PC-3 (cell line): ENCODE data around the gene TRDMT1. TPM values are rescaled to one million over a fixed set of nuclear protein-coding genes. Genes with fewer than 3 reads are reported as not detected.

ENCODE experiments used
- ATAC-seq: fragments of 200-7000 bp; cut with Tn5 transposase; 2 replicates; pipeline ENCODE4 v1.9.1; 2020; ENCODE audit warnings: mild to moderate bottlenecking, moderate library complexity
- BruUV-seq: library from RNA; stranded (reverse); fragments of 400-500 nt; replicated peaks from 2 replicates; lab custom pipeline; 2021; lab: Mats Ljungman, UMichigan
- CTCF ChIA-PET: fragments of 300-600 bp; sonication (Branson Sonifier 250); formaldehyde crosslinking; loops from one replicate; lab custom pipeline; 2022; ENCODE audit warnings: antibody characterized with exemption; lab: Charles Lee
- POLR2A ChIA-PET: fragments of 300-600 bp; sonication (Branson Sonifier 250); formaldehyde crosslinking; loops from one replicate; lab custom pipeline; 2022; ENCODE audit warnings: antibody characterized with exemption; ENCODE audit not compliant: unreplicated experiment; lab: Charles Lee
- DNase-seq: peaks from one replicate; pipeline ENCODE4 v3.0.0-alpha.2; 2015
- H2AFZ ChIP-seq: fragments of 300-600 bp; sonication (generic); 2 replicates; pipeline ENCODE4 v1.6.0; 2016; ENCODE audit warnings: antibody characterized with exemption, low read length
- H3F3A ChIP-seq: fragments of 300-600 bp; sonication (generic); one replicate; pipeline ENCODE4 v1.6.0; 2017; ENCODE audit warnings: antibody characterized with exemption, low read length, control low read depth, mild to moderate bottlenecking; ENCODE audit not compliant: unreplicated experiment
- H3K27ac ChIP-seq: fragments of 300-600 bp; sonication (generic); 2 replicates; pipeline ENCODE4 v1.5.1; 2016; ENCODE audit warnings: mild to moderate bottlenecking, low read length
- H3K27me3 ChIP-seq: fragments of 300-600 bp; sonication (generic); 2 replicates; pipeline ENCODE4 v1.6.1; 2016; ENCODE audit warnings: low read length, mixed read lengths
- H3K36me3 ChIP-seq: fragments of 300-600 bp; sonication (generic); 2 replicates; pipeline ENCODE4 v1.6.1; 2016; ENCODE audit warnings: low read depth, mixed run types, low read length, mixed read lengths
- H3K4me1 ChIP-seq: fragments of 300-600 bp; sonication (generic); 2 replicates; pipeline ENCODE4 v1.5.1; 2016; ENCODE audit warnings: low read length; ENCODE audit not compliant: insufficient read depth
- H3K4me2 ChIP-seq: fragments of 300-600 bp; sonication (generic); 2 replicates; pipeline ENCODE4 v1.6.0; 2016; ENCODE audit warnings: low read length
- H3K4me3 ChIP-seq: fragments of 300-600 bp; sonication (generic); 2 replicates; pipeline ENCODE4 v1.5.1; 2016; ENCODE audit warnings: mild to moderate bottlenecking, low read length, mixed read lengths
- H3K79me2 ChIP-seq: fragments of 300-600 bp; sonication (generic); 2 replicates; pipeline ENCODE4 v1.6.1; 2017; ENCODE audit warnings: low read length, mixed read lengths
- H3K9ac ChIP-seq: fragments of 300-600 bp; sonication (generic); 2 replicates; pipeline ENCODE4 v1.6.0; 2016; ENCODE audit warnings: mild to moderate bottlenecking, low read length
- H3K9me2 ChIP-seq: fragments of 300-600 bp; sonication (generic); replicated peaks from 2 replicates; pipeline ENCODE4 v1.6.1; 2016; ENCODE audit warnings: mixed run types, low read length, mixed read lengths
- H3K9me3 ChIP-seq: fragments of 300-600 bp; sonication (generic); 2 replicates; pipeline ENCODE4 v1.6.1; 2016; ENCODE audit warnings: low read length, mixed read lengths
- H4K20me1 ChIP-seq: fragments of 300-600 bp; sonication (generic); 2 replicates; pipeline ENCODE4 v1.6.1; 2016; ENCODE audit warnings: low read length, mixed read lengths
- EZH2 ChIP-seq: fragments of 300-600 bp; sonication (generic); IDR thresholded peaks from one replicate; pipeline ENCODE4 v1.6.1; 2017; ENCODE audit warnings: antibody characterized with exemption, mild to moderate bottlenecking, low read length; ENCODE audit not compliant: unreplicated experiment
- EZH2phosphoT487 ChIP-seq: fragments of 300-600 bp; sonication (generic); IDR thresholded peaks from 2 replicates; pipeline ENCODE4 v1.6.1; 2018; ENCODE audit warnings: mild to moderate bottlenecking, antibody characterized with exemption, low read length, borderline replicate concordance
- intact Hi-C: fragments of 100-400 bp; cut with micrococcal nuclease; formaldehyde crosslinking; loops from 2 replicates; pipeline ENCODE4 v1.9.0; 2023
- total RNA-seq: library from RNA; depleted of rRNA; stranded (reverse); fragments of >200 nt; gene quantifications from 2 replicates; pipeline ENCODE4 v1.2.3, GENCODE V29; 2014
- TF ChIP-seq, protein P1 (sequence below): fragments of 300-600 bp; sonication (generic); conservative IDR thresholded peaks from 2 replicates; pipeline ENCODE4 v1.5.1; 2017; ENCODE audit warnings: antibody characterized with exemption, low read depth, mild to moderate bottlenecking, low read length

TRDMT1 gene
- total RNA-seq, 1 experiment from 2014 or later: 2.0 TPM

DNA sequence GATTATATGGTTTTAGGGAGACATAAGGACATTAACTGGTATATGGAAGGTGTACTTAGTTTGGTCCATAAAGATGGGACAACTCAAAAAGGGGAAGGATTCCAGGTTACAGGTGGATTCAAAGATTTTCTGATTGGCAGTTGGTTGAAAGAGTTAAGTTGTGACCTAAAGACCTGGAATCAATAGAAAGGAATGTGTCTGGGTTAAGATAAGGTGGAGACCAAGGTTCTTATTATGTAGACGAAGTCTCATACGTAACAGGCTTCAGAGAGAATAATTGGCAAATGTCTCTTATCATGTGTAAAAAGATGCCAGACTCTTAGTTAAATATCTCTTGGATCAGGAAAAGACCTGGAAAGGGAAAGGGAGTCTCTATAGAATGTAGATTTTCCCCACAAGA lies 1.0 kb upstream of the TRDMT1 start:
- TF ChIP-seq, protein P1, sequence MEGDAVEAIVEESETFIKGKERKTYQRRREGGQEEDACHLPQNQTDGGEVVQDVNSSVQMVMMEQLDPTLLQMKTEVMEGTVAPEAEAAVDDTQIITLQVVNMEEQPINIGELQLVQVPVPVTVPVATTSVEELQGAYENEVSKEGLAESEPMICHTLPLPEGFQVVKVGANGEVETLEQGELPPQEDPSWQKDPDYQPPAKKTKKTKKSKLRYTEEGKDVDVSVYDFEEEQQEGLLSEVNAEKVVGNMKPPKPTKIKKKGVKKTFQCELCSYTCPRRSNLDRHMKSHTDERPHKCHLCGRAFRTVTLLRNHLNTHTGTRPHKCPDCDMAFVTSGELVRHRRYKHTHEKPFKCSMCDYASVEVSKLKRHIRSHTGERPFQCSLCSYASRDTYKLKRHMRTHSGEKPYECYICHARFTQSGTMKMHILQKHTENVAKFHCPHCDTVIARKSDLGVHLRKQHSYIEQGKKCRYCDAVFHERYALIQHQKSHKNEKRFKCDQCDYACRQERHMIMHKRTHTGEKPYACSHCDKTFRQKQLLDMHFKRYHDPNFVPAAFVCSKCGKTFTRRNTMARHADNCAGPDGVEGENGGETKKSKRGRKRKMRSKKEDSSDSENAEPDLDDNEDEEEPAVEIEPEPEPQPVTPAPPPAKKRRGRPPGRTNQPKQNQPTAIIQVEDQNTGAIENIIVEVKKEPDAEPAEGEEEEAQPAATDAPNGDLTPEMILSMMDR: no peak
- TF ChIP-seq EZH2: no peak
- TF ChIP-seq EZH2phosphoT487: no peak
- no peaks in the 10 kb centered on the region for H3F3A ChIP-seq
- CTCF ChIA-PET: no interaction called here
- no peaks in the 10 kb centered on the region for H4K20me1 ChIP-seq
- no peak overlapping the region for H3K4me3 ChIP-seq
- DNase-seq (no peak), ATAC-seq (no peak)
- BruUV-seq: no TSS peak
- H3K36me3 ChIP-seq: no peaks in the 10 kb centered on the region
- H3K4me2 ChIP-seq: no peak overlapping the region
- H3K4me1 ChIP-seq: peaks cover 19% of the 10 kb centered on the region
- no peak overlapping the region for H3K27ac ChIP-seq
- no peaks in the 10 kb centered on the region for H3K9me3 ChIP-seq
- H3K27me3 ChIP-seq: no peaks in the 10 kb centered on the region
- no peak overlapping the region for H2AFZ ChIP-seq
- H3K9me2 ChIP-seq: no peaks in the 10 kb centered on the region
- POLR2A ChIA-PET: no interaction called here
- intact Hi-C loops: loop anchor here (10.0 kb wide), 1 partner anchor 138 kb away; no protein-coding TSS in a partner anchor
- H3K79me2 ChIP-seq: peaks cover 9% of the 10 kb centered on the region; the same call in 1 of the 2 replicates
- H3K9ac ChIP-seq: no peak overlapping the region

DNA sequence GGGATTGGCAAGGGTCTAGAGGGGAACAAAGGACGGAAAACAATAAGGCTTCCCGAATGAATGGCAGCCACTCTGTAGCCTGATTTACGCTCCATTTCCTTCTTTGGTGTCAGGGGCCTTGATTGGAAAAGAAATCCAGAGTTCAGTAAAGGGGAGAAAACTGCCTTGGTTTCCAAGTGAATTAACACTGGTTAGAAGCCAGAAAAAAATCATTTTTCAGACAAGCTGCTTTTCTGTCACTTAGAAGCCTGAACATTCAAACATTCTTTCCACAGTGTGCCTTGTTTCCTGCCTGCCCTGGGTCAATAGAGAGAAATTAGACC lies 283 bp upstream of the TRDMT1 start:
- peak overlapping the region; percentile 92 for H3K4me2 ChIP-seq
- TF ChIP-seq EZH2 (no peak), EZH2phosphoT487 (no peak)
- TF ChIP-seq, protein P1: no peak
- ATAC-seq: no peak
- H3K27me3 ChIP-seq: no peaks in the 10 kb centered on the region
- H3K9ac ChIP-seq: peak overlapping the region; percentile 93
- DNase-seq: no peak
- H3K27ac ChIP-seq: peak overlapping the region; percentile 75
- peaks cover 9% of the 10 kb centered on the region; the same call in 1 of the 2 replicates for H3K79me2 ChIP-seq
- H3K9me3 ChIP-seq: no peaks in the 10 kb centered on the region
- POLR2A ChIA-PET: interaction anchor here (1.0 kb wide), 1 partner anchor 384 kb away, joined by 3 read pairs; the partner anchor contains the start of gene RSU1
- peak overlapping the region; percentile 80 for H3K4me3 ChIP-seq
- H4K20me1 ChIP-seq: no peaks in the 10 kb centered on the region
- no TSS peak for BruUV-seq
- intact Hi-C loops: loop anchor here (2.0 to 10.0 kb wide), 2 partner anchors 13 to 137 kb away; no protein-coding TSS in a partner anchor
- CTCF ChIA-PET: interaction anchor here (0.5 kb wide), 1 partner anchor 24 kb away, joined by 3 read pairs; no protein-coding TSS in a partner anchor
- H3K4me1 ChIP-seq: peaks cover 18% of the 10 kb centered on the region
- H3K36me3 ChIP-seq: no peaks in the 10 kb centered on the region
- no peaks in the 10 kb centered on the region for H3K9me2 ChIP-seq
- H2AFZ ChIP-seq: peak overlapping the region; percentile 71
- no peaks in the 10 kb centered on the region for H3F3A ChIP-seq
